DOHH2 (cell line): ENCODE data around the gene FLNB.

Experiments used
- CTCF ChIP-seq: fragments of 200-600 bp; sonication (generic); IDR thresholded peaks from one replicate; pipeline ENCODE4 v1.5.1; 2014; ENCODE audit warnings: antibody characterized with exemption, mild to moderate bottlenecking, low read depth, low read length; ENCODE audit not compliant: poor library complexity, severe bottlenecking
- EZH2phosphoT487 ChIP-seq: fragments of 200-600 bp; sonication (generic); IDR thresholded peaks from 2 replicates; pipeline ENCODE4 v1.6.1; 2017; ENCODE audit warnings: borderline replicate concordance, mild to moderate bottlenecking, antibody characterized with exemption, low read length, moderate library complexity, mixed read lengths

- TF ChIP-seq CTCF = no peak
- TF ChIP-seq EZH2phosphoT487 = no peak
These were observed 965 bp downstream of the FLNB start for GRCh38 chr3:58009026-58009748.
